ENCODE data around the gene NUFIP1. TPM values are rescaled to one million over a fixed set of nuclear protein-coding genes. Genes with fewer than 3 reads are reported as not detected.

Gene NUFIP1
- polyA plus RNA-seq, 1 donor (not counting 4 experiments of a cell fraction or from before 2014, with no cell fraction given): 3.3 TPM

GRCh38 chr13:44936246-44936645 lies 53.0 kb downstream of the NUFIP1 start:
- Histone ChIP-seq H3K4me1 (ENCODE audit: control insufficient read depth, extremely low read depth, insufficient read depth, low read length) (peaks cover 12% of the 10 kb centered on the region), H3K27me3 (ENCODE audit: control insufficient read depth, extremely low read depth, insufficient read depth, low read length) (no peaks in the 10 kb centered on the region), H4K20me1 (ENCODE audit: control insufficient read depth, extremely low read depth, insufficient read depth, low read length) (no peaks in the 10 kb centered on the region), H3K9me1 (ENCODE audit: control insufficient read depth, extremely low read depth, insufficient read depth, low read length) (no peaks in the 10 kb centered on the region), H3K27ac (ENCODE audit: control insufficient read depth, insufficient read depth, low read length) (no peak overlapping the region), H3K79me2 (ENCODE audit: control insufficient read depth, insufficient read depth, low read length) (no peaks in the 10 kb centered on the region), H3K4me3 (ENCODE audit: control insufficient read depth in 2 of 3, extremely low read depth in 1 of 3, insufficient read depth in 2 of 3, low read depth in 1 of 3, low read length in 3 of 3) (no peak overlapping the region), H3K4me2 (ENCODE audit: control insufficient read depth, extremely low read depth, insufficient read depth, low read depth, low read length) (no peak overlapping the region), H2AFZ (ENCODE audit: control insufficient read depth, low read length) (no peak overlapping the region), H3K36me3 (ENCODE audit: control insufficient read depth in 2 of 2, extremely low read depth in 1 of 2, insufficient read depth in 2 of 2, low read length in 2 of 2) (no peaks in the 10 kb centered on the region), H3K9ac (ENCODE audit: control insufficient read depth, extremely low read depth, insufficient read depth, low read length) (no peak overlapping the region), H3K9me3 (ENCODE audit: control insufficient read depth, low read depth, low read length) (no peaks in the 10 kb centered on the region)
- no peak for DNase-seq (ENCODE audit: low read depth, low spot score)
- no peak for FAIRE-seq
- dilution Hi-C loops (cut with MboI; ENCODE audit: extremely low pct_ligation_motif_present, low sequenced_read_pairs): no loop called here
- TF ChIP-seq EZH2 (IDR thresholded peaks at IDR 0.05; ENCODE audit: low read length): no peak
- TF ChIP-seq CTCF (optimal IDR thresholded peaks at IDR 0.05 in 1 of 3, IDR thresholded peaks at IDR 0.05 in 1 of 3, conservative IDR thresholded peaks at IDR 0.05 in 1 of 3; ENCODE audit: extremely low read depth in 1 of 3, insufficient read depth in 2 of 3, low read length in 3 of 3): no peak

GRCh38 chr13:44934724-44935123 lies 54.5 kb downstream of the NUFIP1 start:
- Histone ChIP-seq H3K79me2 (ENCODE audit: control insufficient read depth, insufficient read depth, low read length) (no peaks in the 10 kb centered on the region), H4K20me1 (ENCODE audit: control insufficient read depth, extremely low read depth, insufficient read depth, low read length) (no peaks in the 10 kb centered on the region), H3K27me3 (ENCODE audit: control insufficient read depth, extremely low read depth, insufficient read depth, low read length) (no peaks in the 10 kb centered on the region), H3K9ac (ENCODE audit: control insufficient read depth, extremely low read depth, insufficient read depth, low read length) (no peak overlapping the region), H3K36me3 (ENCODE audit: control insufficient read depth in 2 of 2, extremely low read depth in 1 of 2, insufficient read depth in 2 of 2, low read length in 2 of 2) (no peaks in the 10 kb centered on the region), H3K9me1 (ENCODE audit: control insufficient read depth, extremely low read depth, insufficient read depth, low read length) (no peaks in the 10 kb centered on the region), H3K4me3 (ENCODE audit: control insufficient read depth in 2 of 3, extremely low read depth in 1 of 3, insufficient read depth in 2 of 3, low read depth in 1 of 3, low read length in 3 of 3) (no peak overlapping the region), H3K27ac (ENCODE audit: control insufficient read depth, insufficient read depth, low read length) (no peak overlapping the region), H3K9me3 (ENCODE audit: control insufficient read depth, low read depth, low read length) (no peaks in the 10 kb centered on the region), H3K4me2 (ENCODE audit: control insufficient read depth, extremely low read depth, insufficient read depth, low read depth, low read length) (no peak overlapping the region), H2AFZ (ENCODE audit: control insufficient read depth, low read length) (no peak overlapping the region), H3K4me1 (ENCODE audit: control insufficient read depth, extremely low read depth, insufficient read depth, low read length) (peaks cover 12% of the 10 kb centered on the region)
- no peak for TF ChIP-seq EZH2 (IDR thresholded peaks at IDR 0.05; ENCODE audit: low read length)
- TF ChIP-seq CTCF (optimal IDR thresholded peaks at IDR 0.05 in 1 of 3, IDR thresholded peaks at IDR 0.05 in 1 of 3, conservative IDR thresholded peaks at IDR 0.05 in 1 of 3; ENCODE audit: extremely low read depth in 1 of 3, insufficient read depth in 2 of 3, low read length in 3 of 3): no peak
- DNase-seq (ENCODE audit: low read depth, low spot score) (peak; percentile 5), FAIRE-seq (no peak)
- dilution Hi-C loops (cut with MboI; ENCODE audit: extremely low pct_ligation_motif_present, low sequenced_read_pairs): no loop called here
